GM12864 (cell line): ENCODE data around the gene KNL1.
A peak's percentile ranks its signal among the peaks of the same experiment; 100 is the strongest.

Source experiments
- DNase-seq: peaks from one replicate; pipeline ENCODE4 v3.0.0-alpha.2; 2011; ENCODE audit warnings: low read depth
- H3K4me3 ChIP-seq: 2 replicates; pipeline ENCODE4 v1.5.1; 2011; ENCODE audit warnings: mild to moderate bottlenecking, low read depth, low read length, control low read depth
- TF ChIP-seq, protein P1 (sequence below): IDR thresholded peaks from 2 replicates; pipeline ENCODE4 v1.5.1; 2011; ENCODE audit warnings: low read depth, mild to moderate bottlenecking, moderate library complexity, low read length, control low read depth, inconsistent platforms; ENCODE audit errors: missing control alignments

Gene KNL1

DNA sequence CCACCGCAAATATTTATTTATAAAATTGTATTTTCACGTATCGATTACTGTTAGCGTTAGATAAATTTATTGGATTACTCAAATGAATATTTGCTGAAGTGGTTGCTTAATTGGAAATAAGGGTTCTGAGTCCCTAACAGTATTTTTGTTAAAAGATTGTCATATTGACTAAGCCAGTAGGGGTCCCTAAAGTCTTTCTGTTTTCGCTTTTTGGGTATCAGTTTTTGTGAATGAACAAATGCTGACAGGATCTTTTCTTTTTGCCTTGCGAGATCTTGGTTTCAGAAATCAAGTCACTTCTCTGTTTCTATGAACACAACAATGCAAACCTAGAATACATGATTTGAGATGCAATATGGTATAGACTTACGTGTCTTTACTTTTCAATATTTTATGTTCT, 108.0 kb downstream of the KNL1 start:
- no peak overlapping the region for H3K4me3 ChIP-seq
- no peak for DNase-seq
- TF ChIP-seq, protein P1, sequence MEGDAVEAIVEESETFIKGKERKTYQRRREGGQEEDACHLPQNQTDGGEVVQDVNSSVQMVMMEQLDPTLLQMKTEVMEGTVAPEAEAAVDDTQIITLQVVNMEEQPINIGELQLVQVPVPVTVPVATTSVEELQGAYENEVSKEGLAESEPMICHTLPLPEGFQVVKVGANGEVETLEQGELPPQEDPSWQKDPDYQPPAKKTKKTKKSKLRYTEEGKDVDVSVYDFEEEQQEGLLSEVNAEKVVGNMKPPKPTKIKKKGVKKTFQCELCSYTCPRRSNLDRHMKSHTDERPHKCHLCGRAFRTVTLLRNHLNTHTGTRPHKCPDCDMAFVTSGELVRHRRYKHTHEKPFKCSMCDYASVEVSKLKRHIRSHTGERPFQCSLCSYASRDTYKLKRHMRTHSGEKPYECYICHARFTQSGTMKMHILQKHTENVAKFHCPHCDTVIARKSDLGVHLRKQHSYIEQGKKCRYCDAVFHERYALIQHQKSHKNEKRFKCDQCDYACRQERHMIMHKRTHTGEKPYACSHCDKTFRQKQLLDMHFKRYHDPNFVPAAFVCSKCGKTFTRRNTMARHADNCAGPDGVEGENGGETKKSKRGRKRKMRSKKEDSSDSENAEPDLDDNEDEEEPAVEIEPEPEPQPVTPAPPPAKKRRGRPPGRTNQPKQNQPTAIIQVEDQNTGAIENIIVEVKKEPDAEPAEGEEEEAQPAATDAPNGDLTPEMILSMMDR = peak; percentile 36

DNA sequence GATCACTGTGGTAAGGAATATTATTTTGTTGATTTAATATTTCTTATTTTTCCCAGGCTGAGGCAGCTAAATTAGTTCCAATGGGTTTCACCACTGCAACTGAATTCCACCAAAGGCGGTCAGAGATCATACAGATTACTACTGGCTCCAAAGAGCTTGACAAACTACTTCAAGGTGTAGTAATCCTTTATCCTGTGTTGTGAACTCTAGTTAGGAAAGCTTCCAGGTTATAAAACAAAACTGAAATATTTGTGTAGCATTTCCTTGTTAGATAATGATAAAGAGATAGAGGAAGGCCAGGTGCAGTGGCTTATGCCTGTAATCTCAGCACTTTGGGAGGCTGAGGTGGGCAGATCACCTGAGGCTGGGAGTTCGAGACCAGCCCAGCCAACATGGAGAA, 112.1 kb downstream of the KNL1 start:
- no peak overlapping the region for H3K4me3 ChIP-seq
- TF ChIP-seq, protein P1 = no peak
- no peak for DNase-seq
